ENCODE results near the gene PHF24. TPM values are rescaled to one million over a fixed set of nuclear protein-coding genes. Genes with fewer than 3 reads are reported as not detected.
"Not testable (repeated sequence)": the region's sequence is repeated elsewhere in the genome, so short reads cannot be mapped to it uniquely, and the experiment has no call there.

Gene PHF24
- 0.48 TPM for total RNA-seq

DNA sequence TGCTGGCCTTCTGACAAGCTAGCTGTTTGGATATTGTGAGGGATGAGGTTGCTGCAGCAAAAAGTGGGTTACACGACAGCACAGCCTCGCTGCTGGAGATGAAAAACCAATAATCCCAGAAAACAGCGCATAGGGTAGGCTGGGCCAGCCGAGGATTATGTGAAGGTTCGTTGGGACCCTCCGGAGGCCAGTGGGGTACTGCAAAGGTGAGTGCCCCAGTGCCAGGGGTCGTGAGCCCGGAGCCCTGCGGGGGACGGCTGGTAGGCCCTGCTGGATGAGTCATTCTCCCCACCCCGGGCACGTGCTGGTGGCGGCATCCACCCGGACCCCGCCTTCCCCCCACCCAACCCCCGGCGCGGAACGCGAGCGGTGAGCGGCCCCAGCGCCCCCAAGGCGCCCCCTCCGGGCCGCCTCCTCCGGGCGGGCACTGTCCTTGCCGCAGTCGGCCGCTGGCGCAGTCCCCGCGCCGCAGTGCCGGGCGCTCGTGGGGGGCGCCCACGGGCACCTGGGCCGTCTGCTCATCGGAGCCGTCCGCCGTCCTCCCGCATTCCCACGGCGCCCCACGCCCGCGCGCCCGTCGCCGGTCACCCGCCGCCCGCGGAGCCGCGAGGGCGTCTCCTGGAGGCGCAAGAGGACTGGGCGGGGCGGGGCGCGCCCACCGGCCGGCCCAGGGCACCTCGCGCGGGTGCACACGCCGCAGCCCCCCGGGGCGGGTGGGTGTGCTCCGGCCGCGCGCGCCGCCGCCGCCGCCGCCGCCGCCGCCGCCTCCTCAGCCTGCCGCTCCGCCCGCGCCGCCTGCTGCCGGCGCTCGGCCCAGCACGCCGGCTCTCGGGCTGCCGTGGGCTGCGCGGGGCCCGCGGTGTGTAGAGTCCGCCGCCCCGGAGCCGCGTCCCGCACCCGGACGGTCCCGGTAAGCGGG is at the start of gene PHF24:
Gene PHF24 (plus strand): TSS at position 794 of the 919 bp plus-strand sequence. CDS start 13,014 bp downstream, outside the sequence.
- ATAC-seq = peak; percentile 63

DNA sequence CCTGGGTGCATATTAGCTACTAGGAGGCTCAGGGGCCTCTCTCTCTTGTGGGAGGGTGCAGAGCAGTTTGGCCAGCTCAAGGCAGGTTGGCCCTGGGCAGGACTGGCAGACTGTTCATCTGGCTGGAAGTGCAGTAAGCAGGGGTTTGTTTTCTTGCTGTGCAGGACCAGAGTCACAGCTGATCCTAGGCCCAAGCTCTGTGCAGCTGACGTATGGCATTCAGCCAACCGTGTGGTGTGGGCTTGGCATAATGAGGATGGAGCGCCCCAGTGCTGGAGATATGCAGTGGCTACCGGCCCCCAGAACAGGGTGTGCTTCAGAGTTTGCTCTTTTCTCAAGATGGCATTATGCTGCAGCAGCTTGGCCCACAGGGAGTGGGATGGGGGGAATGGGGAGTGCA is 31.0 kb upstream of the PHF24 start:
- no peak for ATAC-seq

DNA sequence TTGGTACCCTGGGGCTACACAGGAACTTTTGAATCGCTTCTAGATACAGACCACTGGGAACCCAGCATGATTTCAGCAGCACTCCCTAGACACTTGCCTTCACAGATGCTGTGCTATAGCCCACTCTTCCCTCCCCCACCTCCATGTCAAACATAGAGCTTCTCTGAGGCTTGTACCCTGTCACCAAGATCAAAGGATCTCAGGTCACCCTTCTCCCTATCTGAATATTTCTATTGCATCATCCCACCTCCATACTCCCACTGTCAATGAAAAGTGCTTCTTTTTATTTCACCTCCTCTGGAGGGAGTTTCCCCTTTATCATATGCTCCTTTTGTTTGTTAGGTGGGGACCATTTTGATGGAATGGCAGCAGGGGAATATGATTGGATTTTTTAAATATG is 29.2 kb upstream of the PHF24 start:
- ATAC-seq = no peak

DNA sequence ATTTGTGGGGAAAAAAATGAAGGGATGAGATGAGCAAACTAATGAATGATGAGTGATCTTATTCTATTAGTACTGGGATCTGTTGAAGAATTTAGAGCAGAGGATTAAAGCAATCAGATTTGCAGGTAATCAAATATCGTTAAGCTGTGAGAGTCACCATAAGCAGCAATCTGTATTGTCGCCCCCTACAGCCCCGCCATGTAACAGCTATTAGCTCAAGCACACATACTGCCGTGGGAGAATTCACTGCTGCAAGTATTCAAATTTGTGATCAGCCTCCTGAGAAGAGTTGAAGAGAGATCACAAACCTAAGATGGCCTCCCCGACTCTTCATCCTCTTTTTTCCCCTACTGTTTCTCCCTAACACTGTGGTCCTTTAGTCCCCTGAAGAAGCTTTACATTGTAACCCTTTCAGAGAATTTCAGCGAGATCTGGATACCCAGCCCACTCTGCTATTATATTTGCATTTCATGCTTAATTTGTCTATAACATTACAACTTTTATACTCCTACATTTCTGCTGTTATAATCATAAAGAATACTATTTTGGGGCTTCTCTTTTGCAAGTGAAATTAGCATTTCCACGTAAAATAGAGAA is 28.5 kb upstream of the PHF24 start:
- no peak for ATAC-seq

DNA sequence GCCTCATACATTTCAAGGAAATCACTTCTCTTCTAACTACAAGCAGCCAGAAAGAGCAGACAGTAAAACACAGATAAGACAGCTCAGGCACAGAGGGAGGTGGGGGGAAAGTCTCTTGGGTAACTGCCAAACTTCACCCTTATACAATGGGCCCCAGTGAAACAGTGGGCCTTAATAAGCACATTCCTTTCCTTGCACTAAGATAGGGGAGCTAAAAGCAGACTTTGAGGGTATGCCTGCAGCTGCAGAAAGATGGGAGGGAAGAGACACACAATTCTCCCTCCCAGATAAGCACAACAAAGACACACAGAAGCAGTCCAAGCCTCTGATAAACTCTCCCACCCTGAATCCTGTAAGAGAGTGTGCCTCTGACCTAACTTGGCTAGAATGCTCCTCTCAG is 18.1 kb upstream of the PHF24 start:
- not testable (repeated sequence) for ATAC-seq

DNA sequence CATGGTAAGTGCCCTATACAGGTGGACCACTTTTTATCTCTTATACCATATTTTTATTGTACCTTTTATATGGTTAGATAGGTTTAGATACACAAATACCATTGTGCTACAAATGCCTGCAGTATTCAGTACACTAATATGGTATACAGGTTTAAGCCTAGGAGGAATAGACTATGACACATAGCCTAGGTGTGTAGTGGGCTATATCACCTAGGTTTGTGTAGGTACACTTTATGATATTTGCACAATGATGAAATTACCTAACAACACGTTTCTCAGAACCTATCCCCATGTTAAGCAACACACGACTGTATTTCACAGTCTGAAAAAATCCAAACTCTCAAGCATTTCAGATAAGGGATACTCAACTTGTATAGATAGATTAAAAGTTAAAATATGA is 9.6 kb upstream of the PHF24 start:
- no peak for ATAC-seq

DNA sequence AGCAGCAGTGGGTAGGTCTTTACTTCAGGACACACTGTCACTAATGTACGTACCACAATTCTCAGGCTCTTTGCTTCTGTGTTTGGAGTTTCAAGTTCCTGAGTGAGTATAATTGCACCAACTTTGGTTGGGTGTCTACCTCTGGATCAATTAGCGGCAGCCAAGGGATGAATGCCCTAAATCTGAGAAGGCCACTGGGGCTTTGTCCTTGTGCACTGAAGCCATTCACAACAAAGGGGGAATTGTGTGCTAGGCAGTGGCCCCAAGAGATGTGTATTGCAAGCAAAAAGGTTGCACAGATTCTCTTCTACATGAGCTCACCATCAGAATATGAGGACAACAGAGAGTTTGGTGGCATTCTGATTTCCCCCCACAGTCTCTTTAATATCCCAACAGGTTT is 3.9 kb upstream of the PHF24 start:
- ATAC-seq = no peak

DNA sequence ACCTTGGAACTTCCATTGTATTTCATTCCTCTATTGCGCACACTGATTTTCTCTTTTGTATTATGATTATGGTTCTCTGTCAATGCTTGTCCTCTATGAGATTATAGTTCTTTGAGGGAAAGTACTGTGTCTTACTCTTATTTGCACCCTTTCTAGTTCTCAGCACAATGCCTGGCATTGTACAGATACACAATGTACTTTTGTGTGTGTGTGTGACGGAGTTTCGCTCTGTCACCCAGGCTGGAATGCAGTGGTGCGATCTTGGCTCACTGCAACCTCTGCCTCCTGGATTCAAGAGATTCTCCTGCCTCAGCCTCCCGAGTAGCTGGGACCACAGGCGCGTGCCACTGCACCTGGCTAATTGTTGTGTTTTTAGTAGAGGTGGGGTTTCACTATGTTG is 2.0 kb upstream of the PHF24 start:
- ATAC-seq = not testable (repeated sequence)

DNA sequence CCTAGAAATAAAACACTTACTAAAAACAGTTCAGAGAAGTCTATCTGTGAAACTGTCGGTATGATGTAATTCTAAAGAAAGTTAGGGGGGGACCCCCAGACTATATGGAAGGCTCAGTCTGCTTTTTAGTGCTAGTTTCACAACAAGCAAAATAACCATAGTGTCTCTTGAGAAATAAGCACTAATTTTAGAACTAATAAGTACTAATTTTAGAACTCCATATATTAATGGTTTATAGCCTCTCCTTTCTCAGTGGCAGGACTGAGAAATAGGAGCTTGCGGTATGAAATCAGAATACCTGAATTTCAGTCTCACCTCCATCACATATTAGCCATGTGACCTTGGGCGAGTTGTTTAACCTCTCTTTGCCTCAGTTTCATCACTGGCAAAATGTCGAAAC is 1.4 kb upstream of the PHF24 start:
- no peak for ATAC-seq

DNA sequence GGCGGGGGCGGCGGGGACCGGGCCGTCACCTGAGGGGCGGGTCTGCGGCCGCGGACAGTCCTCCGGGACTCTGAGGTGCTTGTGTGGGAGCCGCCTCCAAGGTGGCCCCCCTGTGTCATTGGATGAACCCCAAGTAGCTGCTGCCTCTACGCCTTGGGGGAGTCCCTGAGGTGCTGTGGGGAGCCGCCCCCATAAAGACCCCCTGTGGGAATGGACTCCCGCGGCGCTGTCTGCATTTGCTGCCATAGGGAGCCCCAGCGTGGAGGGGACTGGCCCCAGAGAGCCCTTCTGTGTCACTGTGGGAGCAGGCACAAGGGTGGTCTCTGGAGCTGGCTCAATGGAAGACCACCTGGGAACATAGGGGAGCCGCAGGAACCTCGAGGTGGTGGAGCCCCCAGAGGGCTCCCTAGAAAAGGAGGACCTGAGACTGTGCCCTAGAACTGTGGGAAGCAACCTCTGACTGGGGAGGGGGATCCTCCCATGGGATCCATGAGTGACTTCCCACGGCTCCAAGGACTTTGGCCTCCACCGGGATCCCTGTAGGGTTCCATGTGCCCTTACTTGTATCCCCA is 412 bp downstream of the PHF24 start:
- ATAC-seq = no peak

DNA sequence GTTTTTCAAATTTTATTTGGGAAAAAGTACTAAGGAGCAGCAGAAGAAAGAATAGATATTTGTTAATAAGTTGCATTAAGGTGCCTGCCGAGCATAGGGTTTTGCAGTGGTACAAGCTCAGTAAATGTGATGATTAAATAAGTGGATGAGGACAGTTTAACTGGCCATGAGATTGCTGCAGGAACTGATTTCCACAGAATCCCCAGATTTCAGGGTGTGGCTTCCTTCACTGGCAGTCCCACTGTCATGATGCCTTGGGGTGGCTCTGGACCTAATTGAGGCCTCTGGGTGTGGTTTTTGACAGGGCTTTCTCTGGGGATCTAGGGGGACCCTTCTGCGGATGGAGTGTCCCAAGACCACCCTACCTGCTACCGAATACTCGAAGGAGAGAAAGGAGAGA is 1.4 kb downstream of the PHF24 start:
- no peak for ATAC-seq

DNA sequence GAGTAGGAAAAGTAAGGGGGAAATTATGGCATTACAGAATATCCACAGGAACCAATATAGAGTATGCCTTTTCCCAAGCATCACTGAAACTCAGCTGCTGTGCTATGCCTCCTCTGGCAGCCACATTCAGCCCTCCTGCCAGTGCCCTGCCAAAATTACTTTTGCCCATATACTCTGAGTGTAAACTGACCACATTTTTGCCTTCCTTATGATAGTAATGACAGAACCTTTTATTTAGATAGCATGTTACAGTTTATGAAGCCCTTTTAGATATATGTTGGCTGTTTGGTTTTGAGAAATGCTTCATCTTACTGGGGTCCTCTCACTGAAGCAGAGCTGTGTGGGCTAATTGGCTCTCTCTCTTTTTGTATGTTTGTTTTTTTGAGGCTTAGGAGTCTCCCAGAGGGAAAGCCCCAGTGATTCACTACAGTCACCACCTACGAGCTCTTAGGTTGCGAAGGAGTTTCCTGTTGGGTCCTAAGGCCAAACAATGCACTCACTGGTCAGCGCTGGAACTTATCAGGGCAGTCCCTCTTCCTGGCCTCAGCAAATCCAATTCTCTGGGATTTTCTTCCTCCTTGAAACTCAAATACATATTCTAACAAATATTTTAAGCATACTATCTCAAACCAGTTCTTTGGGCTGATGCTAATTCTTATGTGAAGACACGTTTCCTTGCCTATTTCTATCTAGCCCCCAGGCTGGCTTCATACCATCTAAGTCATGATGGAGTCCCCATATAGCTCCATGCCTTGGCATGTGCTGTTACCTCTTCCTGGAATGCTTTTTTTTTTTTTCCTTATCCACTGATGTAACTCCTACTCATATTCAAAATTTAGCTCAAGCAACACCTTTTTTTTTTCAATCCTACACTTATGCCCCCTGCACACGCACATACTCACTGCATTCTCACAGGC is 3.7 kb downstream of the PHF24 start:
- ATAC-seq = peak; percentile 67

DNA sequence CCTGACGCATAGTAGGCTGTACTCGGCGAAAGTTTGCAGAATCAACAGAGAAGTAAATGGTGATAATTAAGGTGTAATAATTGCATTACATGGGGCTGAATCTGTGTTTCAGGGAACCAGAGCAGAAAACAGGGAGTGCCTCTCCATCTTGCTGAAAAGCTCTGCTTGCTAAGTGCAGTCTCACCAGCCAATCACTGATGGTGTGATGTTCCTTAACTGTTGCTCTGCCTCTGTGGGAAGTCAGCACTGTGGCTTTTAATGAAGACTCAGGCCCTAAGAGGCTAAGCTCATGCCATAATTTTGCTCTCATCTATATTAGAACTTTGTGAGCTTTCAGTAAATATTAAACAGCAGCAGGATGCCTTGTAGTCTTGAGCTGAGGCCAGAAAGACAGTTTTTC is 4.5 kb downstream of the PHF24 start:
- no peak for ATAC-seq

DNA sequence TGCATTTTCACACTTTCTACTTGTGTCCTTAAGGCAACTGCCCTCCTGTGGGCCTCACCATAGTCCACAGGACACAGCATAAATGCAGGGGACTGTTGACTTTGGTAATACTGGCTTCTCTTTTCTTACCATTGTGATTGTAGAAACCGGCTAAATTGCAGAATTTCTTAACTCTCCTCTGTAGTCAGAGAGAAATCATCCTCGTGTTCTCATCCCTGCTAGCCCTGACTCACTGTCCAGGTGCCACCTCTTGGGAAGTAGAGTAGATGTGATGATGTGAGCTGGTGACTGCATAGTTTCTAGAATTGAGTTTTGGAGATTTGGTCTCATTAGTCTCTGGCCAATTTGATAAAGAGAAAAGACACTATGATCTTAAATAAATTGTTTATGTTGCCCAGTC is 5.5 kb downstream of the PHF24 start:
- no peak for ATAC-seq

DNA sequence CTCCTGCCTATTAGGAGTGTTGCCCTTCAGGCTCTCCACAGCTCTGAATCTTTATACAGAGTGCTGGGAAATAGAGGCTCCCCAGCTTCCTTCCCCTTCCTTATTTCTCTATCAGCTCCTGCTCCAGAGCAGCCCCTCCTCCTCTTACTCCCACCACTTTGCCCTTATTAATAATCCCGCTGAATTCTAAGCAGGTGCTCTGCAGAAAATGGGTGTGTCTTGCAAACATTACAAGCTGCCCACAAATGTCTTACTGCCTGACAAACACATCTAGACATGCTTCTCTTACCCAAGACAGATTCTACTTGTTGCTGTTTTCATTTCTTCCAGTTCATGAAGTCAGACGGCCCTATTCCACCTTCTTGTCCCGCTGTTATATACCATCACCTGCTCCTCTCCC is 6.4 kb downstream of the PHF24 start:
- peak; percentile 40 for ATAC-seq

DNA sequence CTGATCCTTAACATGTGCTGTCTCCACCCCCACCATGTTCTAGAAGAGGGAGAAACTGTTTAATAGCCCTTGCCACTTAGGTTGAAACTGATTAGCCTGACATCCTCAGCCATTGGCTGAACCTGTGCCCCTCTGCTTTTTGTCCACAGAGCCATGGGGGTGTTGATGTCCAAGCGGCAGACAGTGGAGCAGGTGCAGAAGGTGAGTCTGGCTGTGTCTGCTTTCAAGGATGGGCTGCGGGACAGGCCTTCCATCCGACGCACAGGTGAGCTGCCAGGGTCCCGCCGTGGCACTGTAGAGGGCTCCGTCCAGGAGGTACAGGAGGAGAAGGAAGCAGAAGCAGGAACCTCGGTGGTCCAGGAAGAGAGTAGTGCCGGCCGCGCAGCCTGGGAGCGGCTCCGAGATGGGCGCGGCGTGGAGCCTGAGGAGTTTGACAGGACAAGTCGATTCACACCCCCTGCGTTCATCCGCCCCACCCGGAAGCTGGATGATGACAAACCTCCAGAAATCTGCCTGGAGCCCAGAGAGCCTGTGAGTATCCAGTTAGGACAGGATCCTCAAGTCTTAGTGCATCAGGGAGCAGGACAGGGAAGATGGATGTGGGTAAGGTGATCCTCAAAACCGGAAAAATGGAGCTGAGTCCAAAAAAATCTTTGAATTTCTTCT is 13.2 kb downstream of the PHF24 start:
- ATAC-seq = peak; percentile 84

DNA sequence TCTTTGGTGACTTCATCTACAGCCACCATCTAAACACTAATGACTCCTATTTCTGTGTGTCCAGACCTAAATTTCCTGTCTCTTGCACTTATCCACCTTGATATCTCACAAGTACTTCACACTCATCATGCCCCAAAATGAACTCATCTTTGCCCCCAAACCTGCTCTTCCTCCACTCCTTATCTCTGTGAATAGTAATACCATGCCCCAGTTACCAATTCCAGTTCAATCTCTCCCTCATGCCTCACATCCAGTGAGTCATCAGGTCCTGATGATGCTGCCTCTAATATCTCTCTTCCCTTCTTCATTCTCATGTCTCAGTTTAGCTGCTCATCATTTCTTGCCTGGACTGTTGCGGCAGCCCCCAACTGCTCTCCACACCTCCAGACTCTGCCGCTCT is 16.6 kb downstream of the PHF24 start:
- ATAC-seq = no peak

DNA sequence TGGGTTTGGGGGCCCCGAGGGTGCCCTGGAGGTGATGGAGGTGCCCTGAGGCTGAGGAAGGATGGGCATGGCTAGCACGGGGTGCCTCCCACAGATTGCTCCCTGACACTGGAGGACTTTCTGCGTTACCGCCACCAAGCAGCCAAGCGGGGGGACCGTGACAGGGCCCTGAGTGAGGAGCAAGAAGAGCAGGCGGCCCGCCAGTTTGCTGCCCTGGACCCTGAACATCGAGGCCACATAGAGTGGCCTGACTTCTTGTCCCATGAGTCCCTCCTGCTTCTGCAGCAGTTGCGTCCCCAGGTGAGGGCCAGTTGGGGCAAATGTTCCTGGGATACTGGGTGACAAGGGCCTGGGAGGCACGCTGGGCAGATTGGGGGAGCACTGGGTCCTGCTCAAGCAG is 18.4 kb downstream of the PHF24 start:
- no peak for ATAC-seq

DNA sequence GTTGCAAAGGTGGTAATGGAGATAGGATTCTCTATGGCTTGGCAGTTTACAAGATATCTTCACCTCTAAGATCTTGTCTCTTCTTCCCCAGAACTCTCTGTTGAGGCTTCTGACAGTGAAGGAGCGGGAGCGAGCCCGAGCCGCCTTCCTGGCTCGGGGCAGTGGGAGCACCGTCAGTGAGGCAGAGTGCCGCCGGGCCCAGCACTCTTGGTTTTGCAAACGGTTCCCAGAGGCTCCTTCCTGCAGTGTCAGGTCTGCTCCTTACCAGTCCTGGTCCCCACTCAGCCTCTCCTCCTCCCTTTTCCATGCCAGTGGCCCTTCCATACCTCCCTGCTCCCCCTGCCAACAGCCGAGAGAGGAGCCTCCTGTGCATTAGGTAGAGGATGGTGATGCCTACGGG is 18.9 kb downstream of the PHF24 start:
- no peak for ATAC-seq

DNA sequence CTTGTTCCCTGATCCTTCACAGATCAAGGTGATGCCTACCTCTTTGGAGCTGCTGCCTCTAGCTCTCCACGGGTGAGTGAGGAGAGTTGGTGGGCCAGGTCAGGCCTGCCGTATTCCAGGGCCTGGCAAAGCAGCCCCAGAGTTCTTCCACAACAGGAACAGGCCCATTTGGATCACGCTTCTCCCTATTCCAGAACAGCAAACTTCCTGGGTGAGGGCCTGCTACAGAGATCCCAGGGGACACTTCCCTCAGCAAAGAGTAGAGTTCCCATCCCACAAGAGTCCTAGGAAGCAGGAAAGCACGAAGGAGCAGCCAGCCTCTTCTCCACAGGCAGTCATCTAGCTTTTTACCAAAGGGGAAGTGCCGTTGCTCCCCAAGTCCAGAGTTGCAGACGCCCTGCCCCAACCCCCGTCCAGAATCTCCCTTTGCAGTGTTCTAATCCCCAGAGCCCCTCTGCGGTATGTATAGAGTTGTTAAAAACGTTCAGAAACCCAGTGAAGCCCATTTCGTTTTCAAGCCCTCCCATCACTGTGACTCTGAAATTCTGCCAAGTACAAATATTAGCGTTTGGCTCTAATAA is 22.2 kb downstream of the PHF24 start:
- no peak for ATAC-seq

DNA sequence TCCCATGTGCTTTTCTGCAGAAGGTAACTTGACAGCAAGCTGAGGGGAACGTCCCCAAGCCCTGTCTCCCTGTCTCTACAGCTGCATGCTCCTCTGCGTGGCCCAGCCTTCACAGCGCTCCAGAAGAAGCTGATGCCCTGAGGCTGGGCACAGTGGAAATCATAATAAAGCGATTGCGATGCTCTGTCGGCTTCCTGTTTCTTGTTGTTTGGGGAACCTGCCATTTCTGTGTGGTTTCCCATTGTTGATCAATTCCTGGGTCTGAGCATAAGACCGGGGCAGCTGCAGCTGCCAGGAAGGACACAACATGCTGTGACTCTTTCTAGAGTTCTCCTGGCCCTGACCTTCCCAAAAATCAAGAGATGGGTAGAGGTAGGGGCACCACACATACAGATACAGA is 24.3 kb downstream of the PHF24 start:
- ATAC-seq = no peak

DNA sequence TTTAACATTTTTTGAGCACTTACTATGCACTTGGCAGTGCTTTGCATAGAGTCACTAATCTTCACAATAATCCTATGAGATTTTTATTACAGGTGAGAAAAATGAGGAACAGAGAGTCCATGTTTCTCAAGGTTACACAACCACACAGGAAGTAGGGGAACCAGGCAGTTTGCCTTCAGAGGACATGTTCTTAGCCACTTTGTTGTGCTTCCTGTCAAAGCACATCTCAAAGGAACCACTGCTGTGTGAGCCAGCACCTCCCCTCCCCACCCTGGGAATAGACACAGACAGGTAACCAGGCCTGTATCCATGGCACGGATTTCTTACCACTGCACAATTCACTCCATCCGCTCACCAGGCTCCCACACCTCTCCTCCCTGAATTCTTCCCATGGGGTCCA is 25.1 kb downstream of the PHF24 start:
- ATAC-seq = no peak
